Cerebellar cortex (tissue), 1 donor: Measurements from ENCODE around the gene FOLR1.

Experiments used
- DNase-seq: peaks from one replicate; pipeline ENCODE4 v3.0.0-alpha.2; 2015; ENCODE audit warnings: low spot score

The FOLR1 gene

GRCh38 chr11:72223615-72224563 lies 31.9 kb downstream of the FOLR1 start:
- no peak for DNase-seq

- no peak for DNase-seq
Observed at GRCh38 chr11:72224564-72225410, 32.8 kb downstream of the FOLR1 start, which contains the start of gene INPPL1. TSS of gene INPPL1 (plus strand) at chr11:72224767. CDS start at chr11:72224985, 218 bp downstream.

GRCh38 chr11:72225411-72225951 lies 33.5 kb downstream of the FOLR1 start:
- no peak for DNase-seq

GRCh38 chr11:72226701-72227100 lies 34.8 kb downstream of the FOLR1 start:
- no peak for DNase-seq

DNA sequence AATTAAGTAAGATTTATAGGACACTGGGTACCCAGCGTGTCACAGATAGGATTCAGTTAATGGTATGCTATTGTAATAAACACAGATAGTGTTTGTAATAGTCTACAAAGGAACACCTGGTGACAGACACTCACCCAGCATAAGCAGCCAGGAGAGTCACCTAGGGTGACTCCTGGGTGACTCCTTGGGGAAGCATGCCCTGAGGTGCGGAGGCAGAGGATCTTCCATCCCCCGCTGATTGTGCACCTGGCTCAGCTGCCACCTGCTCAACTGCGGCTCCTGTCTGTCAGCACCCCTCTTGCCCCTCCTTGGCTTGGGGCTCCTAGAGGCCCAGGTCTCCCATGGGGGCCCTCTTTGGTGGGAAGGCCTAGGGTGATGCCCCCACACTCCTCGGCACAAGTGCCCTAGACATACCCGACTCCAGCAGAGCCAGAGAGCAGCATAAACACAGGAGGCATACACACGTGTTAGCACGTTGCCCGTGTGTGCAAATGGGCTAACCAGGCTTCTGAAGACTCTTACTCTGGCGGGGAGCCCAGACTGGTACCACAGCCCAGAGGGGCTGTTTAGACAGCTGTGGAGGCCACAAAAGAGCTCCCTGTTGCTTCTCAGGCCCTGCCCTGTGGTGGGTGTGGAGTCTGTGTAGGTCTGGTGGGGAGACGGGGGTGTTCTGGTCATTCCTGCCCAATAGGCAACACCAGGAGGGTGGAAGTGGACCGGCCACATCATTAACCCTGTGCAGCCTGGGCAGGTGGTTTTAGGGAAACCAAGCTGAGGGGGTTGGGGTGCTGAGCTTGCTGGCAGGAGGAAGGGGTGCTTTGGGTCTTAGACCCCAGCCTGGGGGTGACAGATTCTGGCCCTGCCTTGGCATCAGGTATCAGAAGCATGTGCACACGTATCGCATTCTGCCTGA lies 35.6 kb downstream of the FOLR1 start:
- no peak for DNase-seq

GRCh38 chr11:72228229-72228843 lies 36.4 kb downstream of the FOLR1 start:
- no peak for DNase-seq

GRCh38 chr11:72228844-72229231 lies 36.9 kb downstream of the FOLR1 start:
- no peak for DNase-seq

GRCh38 chr11:72229336-72229924 lies 37.5 kb downstream of the FOLR1 start:
- no peak for DNase-seq

DNA sequence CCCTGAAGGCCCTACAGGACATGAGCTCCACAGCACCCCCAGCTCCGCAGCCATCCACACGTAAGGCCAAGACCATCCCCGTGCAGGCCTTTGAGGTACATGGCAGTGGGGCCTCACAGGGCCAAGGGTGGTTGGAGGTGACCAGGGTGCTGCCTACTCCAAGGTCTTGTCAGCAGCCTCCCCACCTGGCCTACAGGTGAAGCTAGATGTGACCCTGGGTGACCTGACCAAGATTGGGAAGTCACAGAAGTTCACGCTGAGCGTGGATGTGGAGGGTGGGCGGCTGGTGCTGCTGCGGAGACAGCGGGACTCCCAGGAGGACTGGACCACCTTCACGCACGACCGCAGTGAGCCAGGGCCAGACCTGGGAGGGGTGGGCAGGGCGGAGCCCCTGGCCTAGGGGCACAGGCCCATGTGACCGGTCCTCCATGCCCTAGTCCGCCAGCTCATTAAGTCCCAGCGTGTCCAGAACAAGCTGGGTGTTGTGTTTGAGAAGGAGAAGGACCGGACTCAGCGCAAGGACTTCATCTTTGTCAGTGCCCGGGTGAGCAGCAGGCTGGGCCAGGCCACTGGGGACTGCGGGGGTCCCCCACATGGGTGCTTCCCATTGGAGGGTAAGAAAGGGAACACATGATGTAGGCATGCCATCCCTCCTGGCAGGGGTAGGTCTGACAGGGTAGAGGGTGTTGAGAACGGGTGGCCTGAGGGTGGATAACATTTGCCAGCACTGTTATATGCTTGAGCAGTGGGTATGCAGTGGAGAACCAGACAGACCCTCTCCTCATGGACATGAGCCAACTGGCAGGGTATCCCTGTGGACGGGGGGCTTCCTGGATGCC lies 38.2 kb downstream of the FOLR1 start:
- no peak for DNase-seq

DNA sequence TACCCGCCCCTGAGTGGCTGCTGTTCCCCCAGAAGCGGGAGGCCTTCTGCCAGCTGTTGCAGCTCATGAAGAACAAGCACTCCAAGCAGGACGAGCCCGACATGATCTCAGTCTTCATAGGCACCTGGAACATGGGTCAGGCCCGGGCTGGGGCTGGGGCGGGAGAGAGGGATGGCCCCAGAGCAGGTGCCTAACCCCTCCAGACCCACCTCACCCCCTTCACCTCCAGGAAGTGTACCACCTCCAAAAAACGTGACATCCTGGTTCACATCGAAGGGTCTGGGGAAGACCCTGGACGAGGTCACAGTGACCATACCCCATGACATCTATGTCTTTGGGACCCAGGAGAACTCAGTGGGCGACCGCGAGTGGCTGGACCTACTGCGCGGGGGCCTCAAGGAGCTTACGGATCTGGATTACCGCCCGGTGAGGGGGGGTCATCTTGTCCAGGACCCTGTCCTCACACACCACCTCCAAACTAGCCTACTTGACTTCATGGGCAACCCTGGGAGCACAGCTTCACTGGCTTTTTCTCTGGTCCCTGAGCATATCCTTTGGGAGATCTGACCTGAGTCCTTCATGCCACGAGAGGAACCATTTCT lies 38.9 kb downstream of the FOLR1 start:
- DNase-seq = no peak

DNA sequence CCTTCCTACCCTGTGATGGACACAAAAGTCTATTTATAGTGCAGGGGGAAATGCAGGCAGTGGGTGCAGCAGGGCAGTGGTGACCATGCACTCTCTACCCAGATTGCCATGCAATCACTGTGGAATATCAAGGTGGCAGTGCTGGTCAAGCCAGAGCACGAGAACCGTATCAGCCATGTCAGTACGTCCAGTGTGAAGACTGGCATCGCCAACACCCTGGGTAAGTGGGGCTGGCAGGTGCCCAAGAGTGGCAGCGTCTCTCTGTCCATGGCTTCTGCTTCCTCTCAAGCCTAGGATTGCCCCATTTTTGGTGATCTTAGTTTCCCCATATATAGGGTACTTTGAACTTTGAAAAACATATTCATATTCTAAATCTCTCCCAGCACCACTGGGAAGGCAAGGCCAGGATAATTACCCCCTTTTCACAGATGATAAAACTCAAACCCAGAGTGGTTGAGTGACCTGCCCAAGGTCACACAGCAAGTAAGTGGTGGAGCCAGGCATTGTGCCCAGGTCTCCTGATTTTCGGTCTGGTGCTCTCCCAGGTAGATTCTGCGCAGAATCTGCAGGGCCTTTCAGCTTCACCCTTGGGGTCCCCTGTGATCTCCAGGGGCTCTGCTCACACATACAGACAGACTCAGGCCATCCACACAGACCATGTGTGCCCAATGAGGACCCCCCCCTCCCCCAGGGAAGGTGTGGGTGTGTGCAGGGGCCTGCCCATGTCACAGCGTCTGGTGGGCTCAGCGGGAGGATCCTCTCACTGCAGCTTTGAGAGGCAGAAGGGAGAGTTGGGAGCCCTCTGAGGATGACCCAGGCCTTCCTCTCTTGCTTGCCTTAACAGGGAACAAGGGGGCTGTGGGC lies 39.7 kb downstream of the FOLR1 start:
- no peak for DNase-seq

DNA sequence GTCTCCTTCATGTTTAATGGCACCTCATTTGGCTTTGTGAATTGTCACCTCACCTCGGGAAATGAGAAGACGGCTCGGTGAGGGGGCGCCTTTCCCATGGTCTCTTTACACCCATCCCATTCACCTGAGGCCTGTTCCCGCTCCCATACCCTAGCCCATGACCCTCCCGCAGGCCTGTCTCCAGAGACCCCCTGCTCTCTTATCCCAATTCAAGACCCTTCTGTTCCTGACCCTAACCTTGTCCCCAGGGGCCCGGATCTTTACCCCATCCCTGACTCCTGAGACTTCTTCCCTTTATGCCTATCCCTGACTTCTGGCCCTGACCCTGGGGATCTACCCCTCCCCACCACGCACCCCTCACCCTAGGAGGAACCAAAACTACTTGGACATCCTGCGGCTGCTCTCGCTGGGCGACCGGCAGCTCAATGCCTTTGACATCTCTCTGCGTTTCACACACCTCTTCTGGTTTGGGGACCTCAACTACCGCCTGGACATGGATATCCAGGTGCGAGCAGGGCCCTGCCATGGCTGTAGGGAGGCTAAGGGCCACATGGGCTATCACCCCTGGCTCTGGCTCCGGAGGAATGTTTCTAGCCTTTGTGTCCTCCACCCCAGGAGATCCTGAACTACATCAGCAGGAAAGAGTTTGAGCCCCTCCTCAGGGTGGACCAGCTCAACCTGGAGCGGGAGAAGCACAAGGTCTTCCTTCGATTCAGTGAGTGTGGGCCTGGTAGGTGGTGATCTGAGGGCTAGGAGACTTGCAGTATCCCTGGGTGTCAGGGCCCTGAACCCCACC lies 40.5 kb downstream of the FOLR1 start:
- no peak for DNase-seq

DNA sequence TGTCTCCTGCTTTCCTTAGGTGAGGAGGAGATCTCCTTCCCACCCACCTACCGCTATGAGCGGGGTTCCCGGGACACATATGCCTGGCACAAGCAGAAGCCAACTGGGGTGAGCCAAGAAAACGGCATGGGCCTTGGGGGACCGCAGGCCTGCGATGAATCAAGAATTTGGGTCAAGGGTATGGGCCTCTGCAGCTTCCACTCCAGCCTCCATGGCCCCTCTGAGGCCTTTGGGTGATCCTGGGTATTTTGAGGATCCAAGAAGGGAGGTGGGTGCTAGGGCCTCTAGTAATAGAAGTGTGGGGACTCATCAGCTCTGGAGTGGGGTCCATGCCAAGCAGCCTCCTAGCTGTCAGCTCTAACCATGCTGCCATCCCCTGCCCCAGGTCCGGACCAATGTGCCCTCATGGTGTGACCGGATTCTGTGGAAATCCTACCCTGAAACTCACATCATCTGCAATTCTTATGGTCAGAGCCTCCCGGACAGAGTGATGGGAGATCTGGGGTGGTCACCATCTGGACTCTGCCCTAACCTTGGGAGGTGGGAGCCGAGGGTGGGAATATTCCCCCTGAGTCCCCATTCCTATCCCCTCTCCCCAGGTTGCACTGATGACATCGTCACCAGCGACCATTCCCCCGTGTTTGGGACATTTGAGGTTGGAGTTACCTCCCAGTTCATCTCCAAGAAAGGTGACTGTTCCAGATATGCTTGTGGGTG lies 41.3 kb downstream of the FOLR1 start:
- DNase-seq = no peak

- no peak for DNase-seq
Observed at GRCh38 chr11:72233773-72234513, 42.0 kb downstream of the FOLR1 start.

GRCh38 chr11:72234514-72234830 lies 42.5 kb downstream of the FOLR1 start:
- DNase-seq = no peak

DNA sequence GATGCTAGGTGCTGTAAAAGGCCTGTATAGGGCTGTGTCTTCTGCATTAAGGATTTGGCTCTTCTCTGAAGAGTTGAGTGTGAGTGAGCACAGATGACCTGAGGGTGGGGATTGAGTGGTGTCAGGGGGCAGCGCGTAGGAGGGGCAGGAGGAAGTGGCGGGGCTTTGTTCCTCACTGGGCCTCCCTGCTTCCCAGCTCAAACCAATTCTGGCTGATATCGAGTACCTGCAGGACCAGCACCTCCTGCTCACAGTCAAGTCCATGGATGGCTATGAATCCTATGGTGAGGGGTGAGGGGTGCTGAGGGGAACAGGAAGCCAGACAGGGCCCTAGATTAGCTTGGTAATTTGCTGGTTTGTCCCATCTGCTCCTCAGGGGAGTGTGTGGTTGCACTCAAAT lies 43.0 kb downstream of the FOLR1 start:
- DNase-seq = no peak
